IMR-90 (cell line): ENCODE measurements around the gene PPP1R8. TPM values are rescaled to one million over a fixed set of nuclear protein-coding genes. Genes with fewer than 3 reads are reported as not detected.

Experiments used
- ATAC-seq: fragments of 200-7000 bp; cut with Tn5 transposase; 2 replicates; pipeline ENCODE4 v1.9.1; 2020; ENCODE audit warnings: low read depth, mild to moderate bottlenecking, moderate library complexity
- BruUV-seq: library from RNA; stranded (reverse); fragments of 400-500 nt; replicated peaks from 2 replicates; lab custom pipeline; 2021; lab: Mats Ljungman, UMichigan
- CTCF ChIA-PET: fragments of 300-600 bp; formaldehyde crosslinking; extraction: SDS; loops from one replicate; lab custom pipeline; 2021; ENCODE audit warnings: antibody characterized with exemption; lab: Yijun Ruan, JAX
- POLR2A ChIA-PET: fragments of 300-600 bp; sonication (Branson Sonifier 250); formaldehyde crosslinking; loops from one replicate; lab custom pipeline; 2022; ENCODE audit warnings: antibody characterized with exemption; ENCODE audit not compliant: unreplicated experiment; lab: Charles Lee
- DNase-seq: peaks from one replicate; pipeline ENCODE4 v3.0.0; 2013
- H2AFZ ChIP-seq: replicated peaks from 2 replicates; pipeline ENCODE3; 2013; ENCODE audit warnings: low read length, mild to moderate bottlenecking; ENCODE audit not compliant: poor library complexity
- H2AK5ac ChIP-seq: 2 replicates; pipeline ENCODE4 v1.6.1; 2013; ENCODE audit warnings: low read depth, low read length, inconsistent platforms
- H2AK9ac ChIP-seq: replicated peaks from 2 replicates; pipeline ENCODE3; 2013; ENCODE audit warnings: mild to moderate bottlenecking, low read depth, low read length, moderate library complexity; ENCODE audit not compliant: poor library complexity
- H2BK120ac ChIP-seq: 2 replicates; pipeline ENCODE4 v1.6.1; 2013; ENCODE audit warnings: low read depth, low read length, inconsistent platforms
- H2BK15ac ChIP-seq: 3 replicates; pipeline ENCODE4 v1.6.1; 2013; ENCODE audit warnings: low read depth, low read length, inconsistent platforms
- H2BK20ac ChIP-seq: 2 replicates; pipeline ENCODE4 v1.6.1; 2013; ENCODE audit warnings: low read depth, mild to moderate bottlenecking, inconsistent platforms, low read length, moderate library complexity
- H2BK5ac ChIP-seq: 2 replicates; pipeline ENCODE4 v1.6.1; 2013; ENCODE audit warnings: mild to moderate bottlenecking, low read depth, low read length, inconsistent platforms; ENCODE audit not compliant: poor library complexity, severe bottlenecking
- H3K14ac ChIP-seq: replicated peaks from 2 replicates; pipeline ENCODE4 v1.6.1; 2013; ENCODE audit warnings: low read depth, low read length, inconsistent platforms
- H3K18ac ChIP-seq: 2 replicates; pipeline ENCODE4 v1.6.1; 2013; ENCODE audit warnings: low read depth, low read length, control low read depth
- H3K23ac ChIP-seq: 2 replicates; pipeline ENCODE4 v1.6.1; 2013; ENCODE audit warnings: low read depth, low read length, inconsistent platforms
- H3K27ac ChIP-seq: 2 replicates; pipeline ENCODE4 v1.5.1; 2013; ENCODE audit warnings: mild to moderate bottlenecking, control low read depth, low read length; ENCODE audit not compliant: insufficient read depth
- H3K27me3 ChIP-seq: 2 replicates; pipeline ENCODE4 v1.6.1; 2013; ENCODE audit warnings: low read length; ENCODE audit not compliant: control insufficient read depth, insufficient read depth
- H3K36me3 ChIP-seq: 2 replicates; pipeline ENCODE4 v1.6.1; 2013; ENCODE audit warnings: low read length, mixed read lengths; ENCODE audit not compliant: control insufficient read depth, insufficient read depth
- H3K4ac ChIP-seq: 2 replicates; pipeline ENCODE4 v1.6.1; 2013; ENCODE audit warnings: low read depth, low read length, inconsistent platforms
- H3K4me1 ChIP-seq: 2 replicates; pipeline ENCODE4 v1.6.1; 2013; ENCODE audit warnings: low read length, mixed read lengths; ENCODE audit not compliant: control insufficient read depth, insufficient read depth
- H3K4me2 ChIP-seq: 2 replicates; pipeline ENCODE4 v1.6.1; 2013; ENCODE audit warnings: low read depth, mild to moderate bottlenecking, control low read depth, low read length, moderate library complexity
- H3K4me3 ChIP-seq: 2 replicates; pipeline ENCODE4 v1.5.1; 2013; ENCODE audit warnings: low read depth, mild to moderate bottlenecking, control low read depth, low read length, moderate library complexity; ENCODE audit not compliant: insufficient read depth
- H3K56ac ChIP-seq: 2 replicates; pipeline ENCODE4 v1.6.1; 2013; ENCODE audit warnings: low read length, inconsistent platforms; ENCODE audit not compliant: insufficient read depth; ENCODE audit errors: extremely low read depth
- H3K79me1 ChIP-seq, 2 experiments: 2 replicates each; pipeline ENCODE4 v1.6.1; 2013; ENCODE audit warnings: low read length in 2 of 2, inconsistent platforms in 1 of 2, low read depth in 1 of 2
- H3K9ac ChIP-seq: 2 replicates; pipeline ENCODE4 v1.6.1; 2013; ENCODE audit warnings: low read depth, low read length, control low read depth
- H3K9me1 ChIP-seq: 2 replicates; pipeline ENCODE4 v1.6.1; 2013; ENCODE audit warnings: low read length, inconsistent platforms; ENCODE audit not compliant: insufficient read depth
- H3K9me3 ChIP-seq: 2 replicates; pipeline ENCODE4 v1.6.1; 2013; ENCODE audit warnings: low read length; ENCODE audit not compliant: control insufficient read depth, insufficient read depth
- H4K20me1 ChIP-seq: 2 replicates; pipeline ENCODE4 v1.6.1; 2013; ENCODE audit warnings: low read length, inconsistent platforms; ENCODE audit not compliant: insufficient read depth
- H4K5ac ChIP-seq: 2 replicates; pipeline ENCODE4 v1.6.1; 2013; ENCODE audit warnings: mild to moderate bottlenecking, low read depth, low read length, control low read depth
- H4K8ac ChIP-seq, 2 experiments: 2 replicates each; pipeline ENCODE4 v1.6.1; 2013; ENCODE audit warnings: low read depth in 2 of 2, low read length in 2 of 2, control low read depth in 1 of 2, inconsistent platforms in 1 of 2
- H4K91ac ChIP-seq: 2 replicates; pipeline ENCODE4 v1.6.1; 2013; ENCODE audit warnings: low read depth, low read length, inconsistent platforms; ENCODE audit not compliant: insufficient read depth
- CHD1 ChIP-seq: IDR thresholded peaks from 2 replicates; pipeline ENCODE4 v1.6.1; 2012; ENCODE audit warnings: low read depth, low read length, improper control_type of control experiment
- CTCF ChIP-seq: conservative IDR thresholded peaks from 2 replicates; pipeline ENCODE4 v1.5.1; 2012; ENCODE audit warnings: mild to moderate bottlenecking, low read depth, low read length, improper control_type of control experiment
- ELK1 ChIP-seq: fragments of 150-350 bp; IDR thresholded peaks from 2 replicates; pipeline ENCODE4 v1.6.1; 2016; ENCODE audit warnings: low read depth, mild to moderate bottlenecking, low read length, moderate library complexity, borderline replicate concordance
- MAZ ChIP-seq: IDR thresholded peaks from 2 replicates; pipeline ENCODE4 v1.6.1; 2012; ENCODE audit warnings: low read depth, mild to moderate bottlenecking, low read length, improper control_type of control experiment, moderate library complexity, borderline replicate concordance
- POLR2A ChIP-seq: IDR thresholded peaks from 2 replicates; pipeline ENCODE4 v1.6.1; 2012; ENCODE audit warnings: mild to moderate bottlenecking, low read depth, low read length
- RAD21 ChIP-seq: IDR thresholded peaks from 2 replicates; pipeline ENCODE4 v1.6.1; 2012; ENCODE audit warnings: low read length, improper control_type of control experiment
- WGBS, 2 experiments: methylation state at CpG; one replicate each; pipeline versions ENCODE4 v1.1.5 to v1.1.7; 2013; ENCODE audit warnings: missing lambda C conversion rate in 2 of 2; ENCODE audit not compliant: insufficient read length in 1 of 2; ENCODE audit errors: extremely low coverage in 2 of 2; 5-methylcytosine and 5-hydroxymethylcytosine counted together
- dilution Hi-C: fragments of 300-500 bp; cut with HindIII; formaldehyde crosslinking; loops from one replicate; pipeline ENCODE4 v1.14.3; 2018; ENCODE audit warnings: low sequenced_read_pairs; ENCODE audit not compliant: unreplicated experiment
- in situ Hi-C: fragments of 300-500 bp; cut with MboI; formaldehyde crosslinking; loops from 3 replicates; pipeline ENCODE4 v1.14.3; 2019; ENCODE audit warnings: low sequenced_read_pairs, inconsistent platforms, mixed read lengths
- intact Hi-C: fragments of 100-400 bp; cut with micrococcal nuclease; formaldehyde crosslinking; loops from 2 replicates; pipeline ENCODE4 v1.10.0; 2022
- polyA plus RNA-seq, 3 experiments: library from polyadenylated mRNA; depleted of rRNA; stranded (reverse); fragments of >200 nt; gene quantifications; 2 replicates each; pipeline ENCODE4 v1.2.3, GENCODE V29; 2012; ENCODE audit warnings: low replicate concordance in 1 of 3
- total RNA-seq: library from RNA; depleted of rRNA; stranded (reverse); fragments of >200 nt; gene quantifications from 2 replicates; pipeline ENCODE4 v1.2.3, GENCODE V29; 2012

The PPP1R8 gene
- total and polyA plus RNA-seq, 2 of the 4 experiments (the other 2 are of a cell fraction) = 53.8 to 80.1 TPM

- Histone ChIP-seq H3K14ac (no peak overlapping the region), H4K91ac (no peak overlapping the region), H3K4ac (no peak overlapping the region), H3K4me1 (peaks cover 7% of the 10 kb centered on the region; the same call in 1 of the 2 replicates), H3K9me1 (no peaks in the 10 kb centered on the region; the same call in 1 of the 2 replicates), H3K27me3 (no peaks in the 10 kb centered on the region), H3K18ac (no peak overlapping the region), H3K36me3 (peaks cover 15% of the 10 kb centered on the region), H2BK15ac (no peak overlapping the region), H2AK5ac (no peak overlapping the region), H3K79me1 (peaks cover 39 to 59% of the 10 kb centered on the region in 2 experiments), H2BK120ac (no peak overlapping the region), H3K27ac (no peak overlapping the region), H3K9ac (no peak overlapping the region), H2AK9ac (no peak overlapping the region), H4K8ac (no peak overlapping the region), H3K4me2 (no peak overlapping the region), H2BK5ac (no peak overlapping the region), H3K4me3 (no peak overlapping the region), H2AFZ (no peak overlapping the region), H2BK20ac (no peak overlapping the region), H3K9me3 (no peaks in the 10 kb centered on the region), H4K20me1 (peaks cover 6% of the 10 kb centered on the region), H3K23ac (no peak overlapping the region), H4K5ac (no peak overlapping the region), H3K56ac (no peak overlapping the region)
- no TSS peak for BruUV-seq
- dilution Hi-C loops = no loop called here
- intact Hi-C loops = no loop called here
- POLR2A ChIA-PET = interaction anchor here (0.5 kb wide), 1 partner anchor 34 kb away, joined by 4 read pairs; no protein-coding TSS in a partner anchor
- in situ Hi-C loops = no loop called here
- ATAC-seq = no peak
- no peak for DNase-seq
- CTCF ChIA-PET = no interaction called here
- TF ChIP-seq RAD21 (no peak), MAZ (no peak), POLR2A (no peak), ELK1 (no peak), CTCF (no peak), CHD1 (no peak)
- no CpG with 5 or more reads among the region's 1 CpG for WGBS, 2 experiments
Observed at GRCh38 chr1:27835501-27835900, 4.9 kb downstream of the PPP1R8 start.
